Cardiac fibroblast (primary cell): Measurements from ENCODE around the gene PARD3B.

Experiments
- DNase-seq, 2 donors: peaks; one replicate each; pipeline versions ENCODE4 v3.0.0 to v3.0.0-alpha.2; 2010; ENCODE audit warnings: low read depth in 2 of 2
- H3K4me3 ChIP-seq, 2 donors: replicated peaks in 1 of 2; 1 replicate in 1 of 2; 2 replicates in 1 of 2; pipeline ENCODE4 v1.5.1; 2011; ENCODE audit warnings: low read depth in 2 of 2, low read length in 2 of 2, mild to moderate bottlenecking in 2 of 2, moderate library complexity in 1 of 2
- TF ChIP-seq, protein P1 (sequence below): IDR thresholded peaks from one replicate; pipeline ENCODE4 v1.5.1; 2011; ENCODE audit warnings: low read depth, mild to moderate bottlenecking, low read length, inconsistent platforms

Gene PARD3B

DNA sequence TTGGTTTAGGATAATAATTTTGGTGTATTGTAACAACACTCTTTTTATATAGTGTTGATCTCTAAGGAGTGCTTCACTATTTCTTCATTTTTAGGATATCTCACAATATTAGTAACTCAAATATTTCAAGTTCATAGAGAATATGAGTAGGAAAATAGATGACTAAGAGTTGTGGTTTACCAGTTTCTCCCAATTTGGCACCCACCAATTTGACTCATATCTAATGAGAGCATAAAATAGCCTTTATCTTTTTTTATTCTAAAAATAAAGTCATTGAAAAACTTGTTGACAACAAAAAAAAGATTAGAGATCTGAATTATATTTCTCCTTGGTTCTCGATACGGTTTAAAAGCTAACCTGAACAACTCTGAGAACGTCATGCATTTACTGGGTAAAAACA, 204.0 kb downstream of the PARD3B start:
- no peak overlapping the region for H3K4me3 ChIP-seq
- peak; percentile 38 to 80 for DNase-seq
- TF ChIP-seq, protein P1, sequence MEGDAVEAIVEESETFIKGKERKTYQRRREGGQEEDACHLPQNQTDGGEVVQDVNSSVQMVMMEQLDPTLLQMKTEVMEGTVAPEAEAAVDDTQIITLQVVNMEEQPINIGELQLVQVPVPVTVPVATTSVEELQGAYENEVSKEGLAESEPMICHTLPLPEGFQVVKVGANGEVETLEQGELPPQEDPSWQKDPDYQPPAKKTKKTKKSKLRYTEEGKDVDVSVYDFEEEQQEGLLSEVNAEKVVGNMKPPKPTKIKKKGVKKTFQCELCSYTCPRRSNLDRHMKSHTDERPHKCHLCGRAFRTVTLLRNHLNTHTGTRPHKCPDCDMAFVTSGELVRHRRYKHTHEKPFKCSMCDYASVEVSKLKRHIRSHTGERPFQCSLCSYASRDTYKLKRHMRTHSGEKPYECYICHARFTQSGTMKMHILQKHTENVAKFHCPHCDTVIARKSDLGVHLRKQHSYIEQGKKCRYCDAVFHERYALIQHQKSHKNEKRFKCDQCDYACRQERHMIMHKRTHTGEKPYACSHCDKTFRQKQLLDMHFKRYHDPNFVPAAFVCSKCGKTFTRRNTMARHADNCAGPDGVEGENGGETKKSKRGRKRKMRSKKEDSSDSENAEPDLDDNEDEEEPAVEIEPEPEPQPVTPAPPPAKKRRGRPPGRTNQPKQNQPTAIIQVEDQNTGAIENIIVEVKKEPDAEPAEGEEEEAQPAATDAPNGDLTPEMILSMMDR: no peak

DNA sequence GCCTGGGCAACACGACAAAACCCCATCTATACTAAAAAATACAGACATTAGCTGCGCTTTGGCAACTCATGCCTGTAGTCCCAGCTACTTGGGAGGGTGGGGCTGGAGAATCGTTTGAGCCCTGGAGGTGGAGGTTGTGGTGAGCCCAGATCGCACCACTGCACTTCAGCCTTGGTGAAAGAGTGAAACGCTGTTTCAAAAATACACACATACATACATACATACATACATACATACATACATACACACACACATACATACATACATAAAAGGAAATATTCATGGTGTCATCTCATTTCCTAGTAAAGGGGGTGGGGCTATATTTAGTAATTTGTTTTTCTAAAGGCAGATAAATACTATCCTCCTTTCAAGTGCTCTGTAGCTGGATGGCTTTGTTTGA, 205.1 kb downstream of the PARD3B start:
- no peak for DNase-seq
- TF ChIP-seq, protein P1: no peak
- no peak overlapping the region for H3K4me3 ChIP-seq

DNA sequence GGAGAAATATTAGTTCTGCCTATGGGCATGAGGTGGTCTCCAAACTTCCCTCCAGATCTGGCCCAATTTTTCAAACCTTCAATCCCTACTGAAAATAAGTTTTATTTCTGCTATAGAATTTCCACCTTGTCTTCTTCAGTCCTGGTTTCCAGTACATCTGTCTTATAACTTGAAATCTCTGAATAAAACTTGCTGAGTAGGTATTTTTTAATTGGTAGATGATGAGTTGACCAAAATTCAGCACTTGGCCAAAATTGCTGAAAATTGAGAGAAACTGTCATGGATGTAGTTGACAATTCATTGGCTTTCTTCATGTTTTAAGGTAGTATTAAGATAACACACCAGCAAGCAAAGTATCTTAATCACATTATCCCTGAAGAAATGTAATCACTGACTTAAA, 206.2 kb downstream of the PARD3B start:
- TF ChIP-seq, protein P1: no peak
- no peak for DNase-seq
- H3K4me3 ChIP-seq: no peak overlapping the region

DNA sequence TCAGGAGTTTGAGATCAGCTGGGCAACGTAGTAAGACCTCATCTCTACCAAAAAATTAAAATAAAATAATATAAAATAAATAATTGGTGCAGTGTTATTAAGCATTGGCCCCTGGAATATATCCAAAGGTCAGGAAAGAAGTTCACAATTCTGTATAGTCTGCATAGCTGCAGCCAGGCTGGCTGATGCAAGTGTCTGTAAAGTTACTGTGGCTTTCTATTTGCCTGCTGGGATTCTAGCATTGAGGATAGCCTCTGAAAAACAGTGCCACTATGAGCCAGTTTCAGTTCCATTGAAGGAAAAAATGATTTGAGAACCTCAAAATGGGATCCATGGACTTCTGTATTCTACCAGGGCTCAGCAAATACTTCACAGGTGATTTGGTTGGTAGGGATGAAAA, 208.6 kb downstream of the PARD3B start:
- no peak overlapping the region for H3K4me3 ChIP-seq
- TF ChIP-seq, protein P1: no peak
- DNase-seq: peak in 1 of 2 donors; percentile 32

DNA sequence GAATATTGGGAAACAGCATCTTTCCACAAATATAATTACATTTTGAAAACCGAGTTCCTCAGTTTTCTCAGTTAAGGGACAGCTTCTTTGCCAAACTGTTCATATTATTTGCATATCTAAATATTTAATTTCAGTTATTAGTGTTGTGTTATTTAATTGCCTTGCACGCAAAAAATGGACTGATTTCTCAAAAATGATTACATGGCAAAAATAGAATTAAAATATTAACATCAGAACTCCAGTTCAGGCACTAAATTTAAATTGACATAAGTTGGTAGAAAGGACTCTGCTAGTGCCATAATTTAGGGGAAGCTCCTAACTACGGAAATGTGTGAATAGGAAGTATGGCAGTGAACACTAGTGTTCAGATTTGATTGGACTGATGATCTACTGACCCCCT, 209.6 kb downstream of the PARD3B start:
- DNase-seq: no peak
- TF ChIP-seq, protein P1: no peak
- H3K4me3 ChIP-seq: no peak overlapping the region

DNA sequence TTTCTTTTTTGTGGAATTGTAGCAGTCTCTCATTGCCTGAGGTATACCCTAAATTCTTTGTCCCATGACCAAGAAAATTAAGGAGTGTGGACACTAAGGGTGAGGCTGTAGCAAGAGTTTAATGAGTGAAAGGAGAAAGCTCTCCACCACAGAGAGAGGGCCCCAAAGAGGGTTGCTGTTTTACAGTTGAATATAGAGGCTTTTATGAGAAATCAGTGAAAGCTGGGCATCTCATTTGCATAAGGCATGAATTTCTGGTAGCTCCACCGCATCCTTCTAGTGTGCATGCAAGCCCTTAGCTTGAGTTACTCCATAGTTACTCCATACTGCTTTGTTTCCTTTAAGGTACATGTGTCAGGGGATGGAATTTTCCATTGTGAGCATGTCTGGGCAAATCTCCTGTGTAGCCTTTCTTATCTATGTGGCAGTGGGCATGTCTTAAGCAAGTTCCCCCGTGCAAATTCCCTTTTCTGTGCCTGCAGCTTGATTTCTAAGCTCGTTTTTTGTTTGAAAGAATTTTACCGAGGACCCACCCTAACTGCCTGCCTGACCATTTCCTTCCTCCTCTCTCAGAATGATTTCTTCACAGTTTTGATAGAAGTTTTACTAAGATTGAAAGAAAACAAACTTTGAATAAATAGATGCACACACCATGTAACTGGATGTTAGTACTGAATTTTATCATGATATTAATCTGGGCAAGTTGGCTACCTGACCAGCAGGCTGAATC, 218.9 kb downstream of the PARD3B start:
- no peak overlapping the region for H3K4me3 ChIP-seq
- TF ChIP-seq, protein P1: no peak
- DNase-seq: no peak

DNA sequence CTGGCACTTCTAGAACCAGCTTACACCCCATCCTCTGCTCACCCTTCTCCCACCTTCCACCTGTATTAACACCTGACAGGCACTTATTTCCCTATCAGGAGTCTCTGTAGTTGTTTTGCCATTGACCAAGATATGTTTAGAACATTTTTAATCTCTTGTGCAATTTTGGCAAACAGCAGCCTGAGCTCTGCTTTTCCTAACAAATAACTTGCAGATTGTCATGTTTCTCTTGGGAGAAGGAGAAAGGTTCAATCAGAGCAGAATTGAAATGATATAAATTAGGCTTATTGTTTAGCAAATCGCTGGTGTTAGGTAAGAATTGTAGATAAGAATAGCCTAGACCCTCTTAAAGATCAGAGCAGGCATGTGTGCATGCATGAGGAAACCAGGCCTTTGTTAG, 225.5 kb downstream of the PARD3B start:
- H3K4me3 ChIP-seq: no peak overlapping the region
- no peak for DNase-seq
- TF ChIP-seq, protein P1: no peak
